ENCODE results near the gene CD83.
A peak's percentile ranks its signal among the peaks of the same experiment; 100 is the strongest.
"Not testable (repeated sequence)": the region's sequence is repeated elsewhere in the genome, so short reads cannot be mapped to it uniquely, and the experiment has no call there.

CD83 gene

GRCh38 chr6:14117158-14118090, at the start of gene CD83:
Gene CD83 (plus strand): TSS chr6:14117772. CDS start chr6:14117812, 40 bp downstream.
- DNase-seq (ENCODE audit: low spot score), result peak; percentile 56

GRCh38 chr6:14068133-14068532, 49.4 kb upstream of the CD83 start:
- peak; percentile 32 for DNase-seq (ENCODE audit: low spot score)

GRCh38 chr6:14068623-14069022, 48.9 kb upstream of the CD83 start:
- DNase-seq (ENCODE audit: low spot score), result no peak

- no peak for DNase-seq (ENCODE audit: low spot score)
Measured at GRCh38 chr6:14070457-14070856, 47.1 kb upstream of the CD83 start.

GRCh38 chr6:14072084-14072483, 45.5 kb upstream of the CD83 start:
- no peak for DNase-seq (ENCODE audit: low spot score)

- not testable (repeated sequence) for DNase-seq (ENCODE audit: low spot score)
Measured at GRCh38 chr6:14073561-14074354, 43.8 kb upstream of the CD83 start.

GRCh38 chr6:14074476-14075094, 43.0 kb upstream of the CD83 start:
- DNase-seq (ENCODE audit: low spot score), result no peak

GRCh38 chr6:14075095-14075503, 42.5 kb upstream of the CD83 start:
- peak; percentile 18 for DNase-seq (ENCODE audit: low spot score)

GRCh38 chr6:14077193-14077867, 40.2 kb upstream of the CD83 start:
- no peak for DNase-seq (ENCODE audit: low spot score)

GRCh38 chr6:14079433-14079832, 38.1 kb upstream of the CD83 start:
- no peak for DNase-seq (ENCODE audit: low spot score)

- no peak for DNase-seq (ENCODE audit: low spot score)
Measured at GRCh38 chr6:14079971-14080370, 37.6 kb upstream of the CD83 start.

GRCh38 chr6:14081126-14081525, 36.4 kb upstream of the CD83 start:
- no peak for DNase-seq (ENCODE audit: low spot score)

GRCh38 chr6:14082771-14083170, 34.8 kb upstream of the CD83 start:
- DNase-seq (ENCODE audit: low spot score), result no peak

- DNase-seq (ENCODE audit: low spot score), result no peak
Measured at GRCh38 chr6:14083262-14083661, 34.3 kb upstream of the CD83 start.

- no peak for DNase-seq (ENCODE audit: low spot score)
Measured at GRCh38 chr6:14083751-14084150, 33.8 kb upstream of the CD83 start.

GRCh38 chr6:14084388-14084787, 33.2 kb upstream of the CD83 start:
- DNase-seq (ENCODE audit: low spot score), result no peak

- DNase-seq (ENCODE audit: low spot score), result no peak
Measured at GRCh38 chr6:14085176-14085787, 32.3 kb upstream of the CD83 start.

GRCh38 chr6:14086701-14087100, 30.9 kb upstream of the CD83 start:
- no peak for DNase-seq (ENCODE audit: low spot score)

- DNase-seq (ENCODE audit: low spot score), result no peak
Measured at GRCh38 chr6:14088600-14089192, 28.9 kb upstream of the CD83 start.

- no peak for DNase-seq (ENCODE audit: low spot score)
Measured at GRCh38 chr6:14089224-14089623, 28.3 kb upstream of the CD83 start.

- DNase-seq (ENCODE audit: low spot score), result no peak
Measured at GRCh38 chr6:14091339-14091978, 26.1 kb upstream of the CD83 start.
